H9 (cell line): ENCODE data around the gene DUSP15. TPM values are rescaled to one million over a fixed set of nuclear protein-coding genes. Genes with fewer than 3 reads are reported as not detected.

Experiments used
- DNase-seq: peaks from one replicate; pipeline ENCODE4 v3.0.0-alpha.2; 2017
- H2AFZ ChIP-seq: one replicate; pipeline ENCODE4 v1.6.1; 2013; ENCODE audit warnings: mild to moderate bottlenecking, low read length, control low read depth, moderate library complexity
- H2AK5ac ChIP-seq: 2 replicates; pipeline ENCODE4 v1.6.1; 2013; ENCODE audit warnings: low read length, control low read depth, mixed read lengths; ENCODE audit not compliant: insufficient read length
- H2BK120ac ChIP-seq: one replicate; pipeline ENCODE4 v1.6.1; 2013; ENCODE audit warnings: low read depth, mild to moderate bottlenecking, low read length, control low read depth, inconsistent platforms; ENCODE audit not compliant: poor library complexity, severe bottlenecking
- H2BK12ac ChIP-seq: 2 replicates; pipeline ENCODE4 v1.6.1; 2013; ENCODE audit warnings: low read length, control low read depth, mixed read lengths, low read depth; ENCODE audit not compliant: insufficient read length
- H2BK15ac ChIP-seq: 2 replicates; pipeline ENCODE4 v1.6.1; 2013; ENCODE audit warnings: low read depth, low read length, control low read depth
- H2BK20ac ChIP-seq: one replicate; pipeline ENCODE4 v1.6.1; 2013; ENCODE audit warnings: low read depth, mild to moderate bottlenecking, low read length, control low read depth, inconsistent platforms; ENCODE audit not compliant: poor library complexity, severe bottlenecking
- H2BK5ac ChIP-seq: 2 replicates; pipeline ENCODE4 v1.6.1; 2013; ENCODE audit warnings: low read length, control low read depth, mixed read lengths; ENCODE audit not compliant: insufficient read length
- H3K14ac ChIP-seq: 2 replicates; pipeline ENCODE4 v1.6.1; 2013; ENCODE audit warnings: low read length, control low read depth; ENCODE audit not compliant: insufficient read depth
- H3K18ac ChIP-seq: 2 replicates; pipeline ENCODE4 v1.6.1; 2013; ENCODE audit warnings: low read depth, mild to moderate bottlenecking, mixed read lengths, low read length, control low read depth; ENCODE audit not compliant: insufficient read length
- H3K23ac ChIP-seq: 2 replicates; pipeline ENCODE4 v1.6.1; 2013; ENCODE audit warnings: low read length, control low read depth, mixed read lengths, low read depth; ENCODE audit not compliant: insufficient read length
- H3K23me2 ChIP-seq: 2 replicates; pipeline ENCODE4 v1.6.1; 2013; ENCODE audit warnings: low read depth, mild to moderate bottlenecking, mixed read lengths, low read length, control low read depth; ENCODE audit not compliant: insufficient read length, poor library complexity, severe bottlenecking
- H3K27ac ChIP-seq: 2 replicates; pipeline ENCODE4 v1.5.1; 2013; ENCODE audit warnings: low read length, control low read depth, mixed read lengths, low read depth; ENCODE audit not compliant: insufficient read length
- H3K27me3 ChIP-seq: 2 replicates; pipeline ENCODE4 v1.6.1; 2013; ENCODE audit warnings: low read length, control low read depth, inconsistent platforms; ENCODE audit not compliant: insufficient read depth
- H3K4ac ChIP-seq: 2 replicates; pipeline ENCODE4 v1.6.1; 2013; ENCODE audit warnings: low read depth, mild to moderate bottlenecking, control low read depth, inconsistent platforms, low read length, moderate library complexity
- H3K4me1 ChIP-seq: 2 replicates; pipeline ENCODE4 v1.6.1; 2013; ENCODE audit warnings: low read length, control low read depth, inconsistent platforms; ENCODE audit not compliant: insufficient read depth
- H3K4me2 ChIP-seq: 2 replicates; pipeline ENCODE4 v1.6.1; 2013; ENCODE audit warnings: low read length, control low read depth, mixed read lengths; ENCODE audit not compliant: insufficient read length, insufficient read depth
- H3K56ac ChIP-seq: 2 replicates; pipeline ENCODE4 v1.6.1; 2013; ENCODE audit warnings: low read depth, mild to moderate bottlenecking, mixed read lengths, low read length, control low read depth; ENCODE audit not compliant: insufficient read length
- H3K79me1 ChIP-seq: 2 replicates; pipeline ENCODE4 v1.6.1; 2013; ENCODE audit warnings: low read depth, mild to moderate bottlenecking, moderate library complexity, low read length, control low read depth, inconsistent platforms; ENCODE audit not compliant: insufficient read depth, poor library complexity, severe bottlenecking
- H3K79me2 ChIP-seq: 2 replicates; pipeline ENCODE4 v1.6.1; 2013; ENCODE audit warnings: low read length, control low read depth, inconsistent platforms; ENCODE audit not compliant: insufficient read depth
- H3K9ac ChIP-seq: 2 replicates; pipeline ENCODE4 v1.6.1; 2013; ENCODE audit warnings: low read length, control low read depth, mixed read lengths; ENCODE audit not compliant: insufficient read length; ENCODE audit errors: extremely low read depth
- H3K9me3 ChIP-seq: one replicate; pipeline ENCODE4 v1.6.1; 2013; ENCODE audit warnings: low read depth, low read length, inconsistent platforms; ENCODE audit not compliant: control insufficient read depth
- H3T11ph ChIP-seq: one replicate; pipeline ENCODE4 v1.6.1; 2013; ENCODE audit warnings: mild to moderate bottlenecking, low read length, control low read depth, inconsistent platforms
- H4K20me1 ChIP-seq: one replicate; pipeline ENCODE4 v1.6.1; 2013; ENCODE audit not compliant: control insufficient read depth, insufficient read length, insufficient read depth
- H4K5ac ChIP-seq: 2 replicates; pipeline ENCODE4 v1.6.1; 2013; ENCODE audit warnings: low read depth, mild to moderate bottlenecking, mixed read lengths, low read length, control low read depth; ENCODE audit not compliant: insufficient read length
- H4K8ac ChIP-seq: replicated peaks from 2 replicates; pipeline ENCODE4 v1.6.1; 2013; ENCODE audit warnings: low read length, control low read depth, mixed read lengths, low read depth; ENCODE audit not compliant: insufficient read length
- H4K91ac ChIP-seq: 2 replicates; pipeline ENCODE4 v1.6.1; 2013; ENCODE audit warnings: low read depth, mild to moderate bottlenecking, moderate library complexity, mixed read lengths, low read length, control low read depth; ENCODE audit not compliant: insufficient read length
- H3K27ac Mint-ChIP-seq, 3 experiments: 2 replicates in 2 of 3; 3 replicates in 1 of 3; pipeline ENCODE4 v1.8.0; 2020 to 2021; ENCODE audit warnings: mixed read lengths in 3 of 3, mild to moderate bottlenecking in 1 of 3, moderate library complexity in 1 of 3
- H3K27me3 Mint-ChIP-seq: 2 replicates; pipeline ENCODE4 v1.8.0; 2021; ENCODE audit warnings: low read depth, mild to moderate bottlenecking, moderate library complexity, mixed read lengths
- H3K36me3 Mint-ChIP-seq, 3 experiments: 2 replicates in 2 of 3; 3 replicates in 1 of 3; pipeline ENCODE4 v1.8.0; 2020 to 2021; ENCODE audit warnings: low read depth in 3 of 3, mixed read lengths in 3 of 3; ENCODE audit not compliant: insufficient read depth in 1 of 3
- H3K4me1 Mint-ChIP-seq, 2 experiments: 2 replicates each; pipeline ENCODE4 v1.8.0; 2020; ENCODE audit warnings: mixed read lengths in 2 of 2
- H3K4me3 Mint-ChIP-seq, 2 experiments: 2 replicates in 1 of 2; 3 replicates in 1 of 2; pipeline ENCODE4 v1.8.0; 2020 to 2021; ENCODE audit warnings: mild to moderate bottlenecking in 2 of 2, mixed read lengths in 2 of 2, moderate library complexity in 1 of 2
- H3K9me3 Mint-ChIP-seq, 2 experiments: 2 replicates in 1 of 2; 3 replicates in 1 of 2; pipeline ENCODE4 v1.8.0; 2020; ENCODE audit warnings: mild to moderate bottlenecking in 2 of 2, mixed read lengths in 2 of 2, moderate library complexity in 1 of 2
- CTCF ChIP-seq: fragments of 200-600 bp; sonication (generic); conservative IDR thresholded peaks from 3 replicates; pipeline ENCODE4 v1.8.0; 2021; ENCODE audit warnings: antibody characterized with exemption, mild to moderate bottlenecking
- WGBS: extraction: QIAGEN DNeasy Blood & Tissue Kit; methylation state at CpG from one replicate; pipeline ENCODE4 v1.1.7; 2013; ENCODE audit warnings: missing lambda C conversion rate, low lambda C conversion rate, mixed read lengths; ENCODE audit not compliant: insufficient read length; ENCODE audit errors: extremely low coverage; 5-methylcytosine and 5-hydroxymethylcytosine counted together
- total RNA-seq: library from RNA; stranded (reverse); gene quantifications from 2 replicates; pipeline ENCODE4 v1.2.1, GENCODE V29; 2021

The DUSP15 gene
- total RNA-seq, 1 experiment from 2014 or later = 5.6 TPM

GRCh38 chr20:31879143-31879987 lies 9.0 kb upstream of the DUSP15 start:
- peak overlapping the region; percentile 41 for H3K9ac ChIP-seq
- TF ChIP-seq CTCF = peak; percentile 51; the same call in 2 of the 3 replicates
- no peak overlapping the region for H4K5ac ChIP-seq
- WGBS = no CpG with 5 or more reads among the region's 45 CpGs
- no peak overlapping the region for H3K56ac ChIP-seq
- Mint-ChIP-seq H3K27me3 (peaks cover 21% of the 10 kb centered on the region), H3K36me3 (no peaks in the 10 kb centered on the region), H3K9me3 (no peaks in the 10 kb centered on the region), H3K27ac (peak overlapping the region in 2 of 3 experiments; percentile 73 to 95; a peak in 4 of 7 replicates), H3K4me1 (0 out of 4 replicates have a peak, but pooled peaks cover 0 to 3% of the 10 kb centered on the region in 2 experiments), H3K4me3 (peak overlapping the region; percentile 82 to 88)
- no peak overlapping the region for H2BK120ac ChIP-seq
- no peak overlapping the region for H4K91ac ChIP-seq
- H4K8ac ChIP-seq = no peak overlapping the region
- H2BK5ac ChIP-seq = no peak overlapping the region
- H3K27me3 ChIP-seq = no peaks in the 10 kb centered on the region
- no peak overlapping the region for H2BK20ac ChIP-seq
- DNase-seq = peak; percentile 99
- no peak overlapping the region for H3K23ac ChIP-seq
- no peak overlapping the region for H2AK5ac ChIP-seq
- no peaks in the 10 kb centered on the region for H3K79me1 ChIP-seq
- peaks cover 3% of the 10 kb centered on the region for H3K23me2 ChIP-seq
- H2BK12ac ChIP-seq = no peak overlapping the region
- H3K9me3 ChIP-seq = no peaks in the 10 kb centered on the region
- H3K4ac ChIP-seq = no peak overlapping the region
- peak overlapping the region; percentile 33 for H3K18ac ChIP-seq
- H3K4me1 ChIP-seq = no peaks in the 10 kb centered on the region
- no peak overlapping the region for H2AFZ ChIP-seq
- H3K4me2 ChIP-seq = peak overlapping the region; percentile 63
- H3K79me2 ChIP-seq = no peaks in the 10 kb centered on the region
- H3T11ph ChIP-seq = no peak overlapping the region
- no peak overlapping the region for H2BK15ac ChIP-seq
- no peak overlapping the region for H3K14ac ChIP-seq
- H4K20me1 ChIP-seq = no peaks in the 10 kb centered on the region
- H3K27ac ChIP-seq = no peak overlapping the region
